GM20431 (cell line): ENCODE data around the gene NRBF2.
"Not testable (repeated sequence)": the region's sequence is repeated elsewhere in the genome, so short reads cannot be mapped to it uniquely, and the experiment has no call there.

Experiments
- in situ Hi-C: fragments of 300-500 bp; cut with MseI, MboI; formaldehyde crosslinking; loops from one replicate; pipeline ENCODE4 v1.15.0; 2020; ENCODE audit warnings: low sequenced_read_pairs; ENCODE audit not compliant: unreplicated experiment

Gene NRBF2

GRCh38 chr10:63115732-63116383 lies 17.3 kb upstream of the NRBF2 start:
- in situ Hi-C loops: no loop called here

GRCh38 chr10:63116452-63117072 lies 16.6 kb upstream of the NRBF2 start:
- in situ Hi-C loops: no loop called here

GRCh38 chr10:63119041-63119440 lies 14.1 kb upstream of the NRBF2 start:
- in situ Hi-C loops: no loop called here

- in situ Hi-C loops: no loop called here
Measured at GRCh38 chr10:63120554-63120953, 12.6 kb upstream of the NRBF2 start.

- in situ Hi-C loops: no loop called here
Measured at GRCh38 chr10:63123727-63124362, 9.3 kb upstream of the NRBF2 start.

- in situ Hi-C loops: no loop called here
Measured at GRCh38 chr10:63125459-63125858, 7.7 kb upstream of the NRBF2 start.

GRCh38 chr10:63128443-63128842 lies 4.7 kb upstream of the NRBF2 start:
- in situ Hi-C loops: no loop called here

GRCh38 chr10:63129888-63130287 lies 3.2 kb upstream of the NRBF2 start:
- in situ Hi-C loops: no loop called here

GRCh38 chr10:63132651-63133055 lies 475 bp upstream of the NRBF2 start:
- in situ Hi-C loops: no loop called here

GRCh38 chr10:63133821-63134557 lies 861 bp downstream of the NRBF2 start:
- in situ Hi-C loops: no loop called here

- in situ Hi-C loops: no loop called here
Measured at GRCh38 chr10:63137306-63137705, 4.2 kb downstream of the NRBF2 start.

- in situ Hi-C loops: no loop called here
Measured at GRCh38 chr10:63140077-63140476, 6.9 kb downstream of the NRBF2 start.

GRCh38 chr10:63142136-63142535 lies 9.0 kb downstream of the NRBF2 start:
- in situ Hi-C loops: no loop called here

GRCh38 chr10:63143987-63144386 lies 10.9 kb downstream of the NRBF2 start:
- in situ Hi-C loops: no loop called here

GRCh38 chr10:63145782-63146181 lies 12.7 kb downstream of the NRBF2 start:
- in situ Hi-C loops: no loop called here

GRCh38 chr10:63146503-63146902 lies 13.4 kb downstream of the NRBF2 start:
- in situ Hi-C loops: no loop called here

- in situ Hi-C loops: no loop called here
Measured at GRCh38 chr10:63150745-63151144, 17.6 kb downstream of the NRBF2 start.

- in situ Hi-C loops: not testable (repeated sequence)
Measured at GRCh38 chr10:63153868-63154545, 20.9 kb downstream of the NRBF2 start.

GRCh38 chr10:63154546-63155387 lies 21.6 kb downstream of the NRBF2 start:
- in situ Hi-C loops: no loop called here
